ENCODE measurements around the gene SECISBP2. TPM values are rescaled to one million over a fixed set of nuclear protein-coding genes. Genes with fewer than 3 reads are reported as not detected.

SECISBP2 gene
- total and polyA plus RNA-seq, 2 of the 13 experiments (the other 11 are each of a cell fraction or from before 2014, with no cell fraction given): 32.4 to 38.0 TPM

DNA sequence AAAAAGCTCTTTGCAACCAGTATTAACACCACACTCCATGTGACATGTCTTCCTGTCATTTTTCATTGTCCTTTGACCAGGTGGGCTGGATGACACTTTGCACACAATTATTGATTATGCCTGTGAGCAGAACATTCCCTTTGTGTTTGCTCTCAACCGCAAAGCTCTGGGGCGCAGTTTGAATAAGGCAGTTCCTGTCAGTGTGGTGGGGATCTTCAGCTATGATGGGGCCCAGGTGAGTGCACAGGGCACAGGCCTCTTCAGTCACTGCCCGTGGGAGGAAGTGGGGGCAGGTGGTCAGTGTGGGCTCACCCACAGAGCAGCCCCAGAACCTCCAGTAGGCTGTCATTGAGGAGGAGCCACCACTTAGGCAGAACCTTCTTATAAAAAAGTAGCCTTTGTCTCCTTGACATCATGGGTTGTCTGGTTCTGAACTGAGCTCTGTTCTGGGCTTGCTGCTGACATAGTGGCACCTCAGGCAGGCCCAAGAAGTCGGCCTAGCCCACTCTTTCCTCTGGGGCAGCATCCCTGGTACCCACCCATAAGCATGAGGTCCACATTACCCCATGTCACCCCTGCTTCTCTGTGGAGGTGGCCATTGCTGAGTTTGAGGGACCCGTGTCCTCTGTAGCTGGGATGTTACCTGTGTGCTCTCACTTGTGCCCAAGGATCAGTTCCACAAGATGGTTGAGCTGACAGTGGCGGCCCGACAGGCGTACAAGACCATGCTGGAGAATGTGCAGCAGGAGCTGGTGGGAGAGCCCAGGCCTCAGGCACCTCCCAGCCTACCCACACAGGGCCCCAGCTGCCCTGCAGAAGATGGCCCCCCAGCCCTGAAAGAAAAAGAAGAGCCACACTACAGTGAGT is 39.3 kb downstream of the SECISBP2 start:
- WGBS (ENCODE audit: low lambda C conversion rate): 47% methylated on average over 6 of the region's 8 CpGs
- Histone ChIP-seq H3K4me3 (replicated peaks in 1 of 3; ENCODE audit: insufficient read depth in 1 of 3, low read depth in 2 of 3, low read length in 3 of 3) (no peak overlapping the region), H4K20me1 (ENCODE audit: insufficient read depth, low read length) (no peaks in the 10 kb centered on the region), H3K4me2 (ENCODE audit: low read depth, low read length) (peak overlapping the region; percentile 25), H3K4me1 (ENCODE audit: insufficient read depth, low read length) (peaks cover 77% of the 10 kb centered on the region), H3K27me3 (ENCODE audit: control insufficient read depth in 1 of 2, insufficient read depth in 2 of 2, low read length in 2 of 2) (no peaks in the 10 kb centered on the region), H3K9me3 (ENCODE audit: low read length) (no peaks in the 10 kb centered on the region), H3K27ac (ENCODE audit: extremely low read length, insufficient read depth, low read length) (peak overlapping the region; percentile 70), H3K9ac (ENCODE audit: insufficient read depth, low read depth, low read length) (no peak overlapping the region), H3K36me3 (replicated peaks in 1 of 2; ENCODE audit: control insufficient read depth in 1 of 2, insufficient read depth in 2 of 2, low read length in 2 of 2) (peaks cover 18 to 57% of the 10 kb centered on the region in 2 experiments), H2AFZ (ENCODE audit: low read length) (no peak overlapping the region), H3K79me2 (ENCODE audit: insufficient read depth, low read length) (no peaks in the 10 kb centered on the region)
- FAIRE-seq: peak; percentile 76
- in situ Hi-C loops (cut with HindIII; ENCODE audit: extremely low pct_ligation_motif_present, low pct_unique_long_range_greater_than_20kb): no loop called here
- ATAC-seq: peak; percentile 95
- CTCF ChIA-PET (ENCODE audit: low intra/inter-chr PET ratio, low total read pairs): no interaction called here
- intact Hi-C loops (cut with micrococcal nuclease; ENCODE audit: unreplicated experiment): loop anchor here (1.0 to 5.0 kb wide), 2 partner anchors 39 to 200 kb away; partner anchors contain the start of gene SECISBP2
- peak; percentile 85 for DNase-seq (ENCODE audit: low spot score)
- POLR2A ChIA-PET: interaction anchor here (0.7 to 2.8 kb wide), 7 partner anchors 12 to 199 kb away, joined by 3 to 17 read pairs (median 3); partner anchors contain the start of genes CKS2 and SECISBP2
- BruUV-seq (replicated peaks): no TSS peak
- TF ChIP-seq AGO2 (optimal IDR thresholded peaks at IDR 0.05; ENCODE audit: low read depth, low read length) (no peak), TBX3 (IDR thresholded peaks at IDR 0.05; ENCODE audit: borderline replicate concordance) (peak; percentile 79; the same call in 1 of the 2 replicates), ZNF557 (CRISPR knock-in tag; IDR thresholded peaks at IDR 0.05) (no peak), IRF2 (CRISPR knock-in tag; IDR thresholded peaks at IDR 0.05) (peak; percentile 89), SP5 (CRISPR knock-in tag; IDR thresholded peaks at IDR 0.05; ENCODE audit: borderline replicate concordance, low read depth) (peak; percentile 79), ZNF841 (CRISPR knock-in tag; IDR thresholded peaks at IDR 0.05; ENCODE audit: borderline replicate concordance) (no peak), PTBP1 (IDR thresholded peaks at IDR 0.05; ENCODE audit: low read depth, low read length, poor library complexity, severe bottlenecking) (no peak), MEIS2 (CRISPR knock-in tag; IDR thresholded peaks at IDR 0.05) (peak; percentile 95), CEBPB (IDR thresholded peaks at IDR 0.05; ENCODE audit: borderline replicate concordance, low read depth, low read length) (no peak), DMAP1 (CRISPR knock-in tag; IDR thresholded peaks at IDR 0.05) (peak; percentile 79; the same call in 1 of the 2 replicates), NFYC (CRISPR knock-in tag; IDR thresholded peaks at IDR 0.05) (0 out of 2 replicates have a peak, but pooled peaks have one; percentile 15), ARNTL (CRISPR knock-in tag; IDR thresholded peaks at IDR 0.05) (peak; percentile 95), SOX6 (IDR thresholded peaks at IDR 0.05) (no peak), SOX6 (CRISPR knock-in tag; IDR thresholded peaks at IDR 0.05) (peak; percentile 98), CAMTA2 (CRISPR knock-in tag; IDR thresholded peaks at IDR 0.05; ENCODE audit: borderline replicate concordance) (no peak), BORCS8-MEF2B (CRISPR knock-in tag; IDR thresholded peaks at IDR 0.05) (peak; percentile 45; the same call in 1 of the 2 replicates), NR2F2 (IDR thresholded peaks at IDR 0.05; ENCODE audit: borderline replicate concordance, low read depth) (peak; percentile 91)
- TF ChIP-seq, protein P1, sequence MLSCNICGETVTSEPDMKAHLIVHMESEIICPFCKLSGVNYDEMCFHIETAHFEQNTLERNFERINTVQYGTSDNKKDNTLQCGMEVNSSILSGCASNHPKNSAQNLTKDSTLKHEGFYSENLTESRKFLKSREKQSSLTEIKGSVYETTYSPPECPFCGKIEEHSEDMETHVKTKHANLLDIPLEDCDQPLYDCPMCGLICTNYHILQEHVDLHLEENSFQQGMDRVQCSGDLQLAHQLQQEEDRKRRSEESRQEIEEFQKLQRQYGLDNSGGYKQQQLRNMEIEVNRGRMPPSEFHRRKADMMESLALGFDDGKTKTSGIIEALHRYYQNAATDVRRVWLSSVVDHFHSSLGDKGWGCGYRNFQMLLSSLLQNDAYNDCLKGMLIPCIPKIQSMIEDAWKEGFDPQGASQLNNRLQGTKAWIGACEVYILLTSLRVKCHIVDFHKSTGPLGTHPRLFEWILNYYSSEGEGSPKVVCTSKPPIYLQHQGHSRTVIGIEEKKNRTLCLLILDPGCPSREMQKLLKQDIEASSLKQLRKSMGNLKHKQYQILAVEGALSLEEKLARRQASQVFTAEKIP (CRISPR knock-in tag; IDR thresholded peaks at IDR 0.05; ENCODE audit: borderline replicate concordance): no peak
- TF ChIP-seq, protein P2, sequence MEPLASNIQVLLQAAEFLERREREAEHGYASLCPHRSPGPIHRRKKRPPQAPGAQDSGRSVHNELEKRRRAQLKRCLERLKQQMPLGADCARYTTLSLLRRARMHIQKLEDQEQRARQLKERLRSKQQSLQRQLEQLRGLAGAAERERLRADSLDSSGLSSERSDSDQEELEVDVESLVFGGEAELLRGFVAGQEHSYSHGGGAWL (CRISPR knock-in tag; IDR thresholded peaks at IDR 0.05): 0 out of 2 replicates have a peak, but pooled peaks have one; percentile 23
- TF ChIP-seq, protein P3, sequence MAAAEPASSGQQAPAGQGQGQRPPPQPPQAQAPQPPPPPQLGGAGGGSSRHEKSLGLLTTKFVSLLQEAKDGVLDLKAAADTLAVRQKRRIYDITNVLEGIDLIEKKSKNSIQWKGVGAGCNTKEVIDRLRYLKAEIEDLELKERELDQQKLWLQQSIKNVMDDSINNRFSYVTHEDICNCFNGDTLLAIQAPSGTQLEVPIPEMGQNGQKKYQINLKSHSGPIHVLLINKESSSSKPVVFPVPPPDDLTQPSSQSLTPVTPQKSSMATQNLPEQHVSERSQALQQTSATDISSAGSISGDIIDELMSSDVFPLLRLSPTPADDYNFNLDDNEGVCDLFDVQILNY (CRISPR knock-in tag; conservative IDR thresholded peaks at IDR 0.05): no peak
- TF ChIP-seq, protein P4, sequence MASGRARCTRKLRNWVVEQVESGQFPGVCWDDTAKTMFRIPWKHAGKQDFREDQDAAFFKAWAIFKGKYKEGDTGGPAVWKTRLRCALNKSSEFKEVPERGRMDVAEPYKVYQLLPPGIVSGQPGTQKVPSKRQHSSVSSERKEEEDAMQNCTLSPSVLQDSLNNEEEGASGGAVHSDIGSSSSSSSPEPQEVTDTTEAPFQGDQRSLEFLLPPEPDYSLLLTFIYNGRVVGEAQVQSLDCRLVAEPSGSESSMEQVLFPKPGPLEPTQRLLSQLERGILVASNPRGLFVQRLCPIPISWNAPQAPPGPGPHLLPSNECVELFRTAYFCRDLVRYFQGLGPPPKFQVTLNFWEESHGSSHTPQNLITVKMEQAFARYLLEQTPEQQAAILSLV (CRISPR knock-in tag; IDR thresholded peaks at IDR 0.05; ENCODE audit: borderline replicate concordance): peak; percentile 50; the same call in 1 of the 2 replicates
